Body of pancreas (tissue), 4 donors: ENCODE measurements around the gene GRIA1.

Experiments used
- POLR2A ChIP-seq, 3 donors: fragments of 450-650 bp; IDR thresholded peaks; one replicate each; pipeline ENCODE4 v1.6.1; 2016; ENCODE audit warnings: antibody characterized with exemption in 3 of 3, mild to moderate bottlenecking in 2 of 3
- TF ChIP-seq, protein P1 (sequence below), 7 experiments: fragments of 450-650 bp in 4 of 7; fragments of 200-600 bp in 3 of 7; sonication (generic) in 3 of 7; IDR thresholded peaks; one replicate each; pipeline ENCODE4 v1.5.1; 2016 to 2019; ENCODE audit warnings: antibody characterized with exemption in 7 of 7

DNA sequence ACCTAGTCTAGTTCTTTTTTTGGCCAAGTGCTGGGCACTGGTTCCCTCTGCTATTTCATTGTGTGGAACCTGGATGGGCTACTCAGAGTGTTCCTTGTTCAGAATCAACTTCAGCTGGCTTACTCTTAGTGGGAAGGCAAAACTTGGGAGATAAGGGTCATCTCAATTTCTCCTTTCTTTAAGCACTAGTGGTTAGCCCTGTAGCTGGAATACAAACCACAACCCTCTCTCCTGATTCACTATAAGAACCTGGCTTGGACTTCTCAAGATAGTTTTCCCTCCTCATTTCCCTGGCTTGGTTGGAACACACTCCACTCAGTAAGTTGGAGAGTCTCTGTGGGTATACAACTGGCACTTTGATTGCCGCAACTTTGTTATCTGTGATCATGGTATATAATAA, 35.1 kb downstream of the GRIA1 start:
- TF ChIP-seq, protein P1, sequence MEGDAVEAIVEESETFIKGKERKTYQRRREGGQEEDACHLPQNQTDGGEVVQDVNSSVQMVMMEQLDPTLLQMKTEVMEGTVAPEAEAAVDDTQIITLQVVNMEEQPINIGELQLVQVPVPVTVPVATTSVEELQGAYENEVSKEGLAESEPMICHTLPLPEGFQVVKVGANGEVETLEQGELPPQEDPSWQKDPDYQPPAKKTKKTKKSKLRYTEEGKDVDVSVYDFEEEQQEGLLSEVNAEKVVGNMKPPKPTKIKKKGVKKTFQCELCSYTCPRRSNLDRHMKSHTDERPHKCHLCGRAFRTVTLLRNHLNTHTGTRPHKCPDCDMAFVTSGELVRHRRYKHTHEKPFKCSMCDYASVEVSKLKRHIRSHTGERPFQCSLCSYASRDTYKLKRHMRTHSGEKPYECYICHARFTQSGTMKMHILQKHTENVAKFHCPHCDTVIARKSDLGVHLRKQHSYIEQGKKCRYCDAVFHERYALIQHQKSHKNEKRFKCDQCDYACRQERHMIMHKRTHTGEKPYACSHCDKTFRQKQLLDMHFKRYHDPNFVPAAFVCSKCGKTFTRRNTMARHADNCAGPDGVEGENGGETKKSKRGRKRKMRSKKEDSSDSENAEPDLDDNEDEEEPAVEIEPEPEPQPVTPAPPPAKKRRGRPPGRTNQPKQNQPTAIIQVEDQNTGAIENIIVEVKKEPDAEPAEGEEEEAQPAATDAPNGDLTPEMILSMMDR (IDR thresholded peaks at IDR 0.05): no peak
- TF ChIP-seq POLR2A (IDR thresholded peaks at IDR 0.05): no peak
